ENCODE results near the gene SRP19.
"Not testable (repeated sequence)": the region's sequence is repeated elsewhere in the genome, so short reads cannot be mapped to it uniquely, and the experiment has no call there.

The SRP19 gene

DNA sequence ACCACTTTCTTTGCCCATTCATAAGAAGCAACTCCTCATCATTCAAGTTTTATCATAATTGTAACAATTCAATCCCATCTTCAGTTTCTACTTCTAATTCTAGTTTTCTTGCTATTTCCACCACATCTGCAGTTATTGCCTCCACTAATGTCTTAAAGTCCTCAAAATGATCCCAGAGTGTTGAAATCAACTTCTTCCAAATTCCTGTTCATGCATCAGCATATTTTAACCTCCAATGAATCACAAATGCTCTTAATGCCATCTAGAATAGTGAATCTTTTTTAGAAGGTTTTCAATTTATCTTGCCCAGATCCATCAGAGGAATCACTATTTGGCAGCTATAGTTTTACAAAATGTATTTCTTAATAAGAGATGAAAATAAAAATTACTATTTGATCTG, 3.2 kb upstream of the SRP19 start:
- no peaks in the 10 kb centered on the region for H3K36me3 ChIP-seq (ENCODE audit: control insufficient read depth, insufficient read depth, low read length)
- no peak overlapping the region for H3K27ac ChIP-seq
- no peaks in the 10 kb centered on the region for H3K27me3 ChIP-seq (ENCODE audit: control insufficient read depth, insufficient read depth, low read length)
- H3K4me3 ChIP-seq (ENCODE audit: low read depth, low read length), result no peak overlapping the region
- no peak overlapping the region for H2AFZ ChIP-seq
- no peak overlapping the region for H3K4me2 ChIP-seq (ENCODE audit: low read length)
- H3K79me2 ChIP-seq, result peaks cover 8% of the 10 kb centered on the region
- H3K9ac ChIP-seq, result no peak overlapping the region
- no peaks in the 10 kb centered on the region for H3K9me3 ChIP-seq (ENCODE audit: control insufficient read depth, low read length)
- peaks cover 3% of the 10 kb centered on the region for H3K4me1 ChIP-seq
- TF ChIP-seq, protein P1, sequence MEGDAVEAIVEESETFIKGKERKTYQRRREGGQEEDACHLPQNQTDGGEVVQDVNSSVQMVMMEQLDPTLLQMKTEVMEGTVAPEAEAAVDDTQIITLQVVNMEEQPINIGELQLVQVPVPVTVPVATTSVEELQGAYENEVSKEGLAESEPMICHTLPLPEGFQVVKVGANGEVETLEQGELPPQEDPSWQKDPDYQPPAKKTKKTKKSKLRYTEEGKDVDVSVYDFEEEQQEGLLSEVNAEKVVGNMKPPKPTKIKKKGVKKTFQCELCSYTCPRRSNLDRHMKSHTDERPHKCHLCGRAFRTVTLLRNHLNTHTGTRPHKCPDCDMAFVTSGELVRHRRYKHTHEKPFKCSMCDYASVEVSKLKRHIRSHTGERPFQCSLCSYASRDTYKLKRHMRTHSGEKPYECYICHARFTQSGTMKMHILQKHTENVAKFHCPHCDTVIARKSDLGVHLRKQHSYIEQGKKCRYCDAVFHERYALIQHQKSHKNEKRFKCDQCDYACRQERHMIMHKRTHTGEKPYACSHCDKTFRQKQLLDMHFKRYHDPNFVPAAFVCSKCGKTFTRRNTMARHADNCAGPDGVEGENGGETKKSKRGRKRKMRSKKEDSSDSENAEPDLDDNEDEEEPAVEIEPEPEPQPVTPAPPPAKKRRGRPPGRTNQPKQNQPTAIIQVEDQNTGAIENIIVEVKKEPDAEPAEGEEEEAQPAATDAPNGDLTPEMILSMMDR (IDR thresholded peaks at IDR 0.05), result no peak

DNA sequence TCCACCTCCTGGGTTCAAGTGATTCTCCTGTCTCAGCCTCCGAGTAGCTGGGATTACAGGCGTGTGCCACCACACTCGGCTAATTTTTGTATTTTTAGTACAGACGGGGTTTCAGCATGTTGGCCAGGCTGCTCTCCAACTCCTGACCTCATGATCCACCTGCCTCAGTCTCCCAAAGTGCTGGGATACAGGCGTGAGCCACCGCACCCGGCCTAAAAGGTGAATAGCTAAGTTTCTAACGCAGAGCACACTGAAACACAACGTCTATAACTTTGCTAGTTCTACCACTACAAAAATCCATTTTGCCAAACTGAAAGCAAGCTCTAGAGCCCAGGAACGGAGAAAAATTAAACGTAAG, 537 bp upstream of the SRP19 start:
- not testable (repeated sequence) for H3K9ac ChIP-seq; H3K9me3 ChIP-seq (ENCODE audit: control insufficient read depth, low read length); H3K4me1 ChIP-seq; H3K27me3 ChIP-seq (ENCODE audit: control insufficient read depth, insufficient read depth, low read length); H3K36me3 ChIP-seq (ENCODE audit: control insufficient read depth, insufficient read depth, low read length)
- peak overlapping the region; percentile 71 for H3K27ac ChIP-seq
- H3K79me2 ChIP-seq, result peaks cover 11% of the 10 kb centered on the region
- peak overlapping the region; percentile 97 for H2AFZ ChIP-seq
- peak overlapping the region; percentile 56 for H3K4me2 ChIP-seq (ENCODE audit: low read length)
- H3K4me3 ChIP-seq (ENCODE audit: low read depth, low read length), result peak overlapping the region; percentile 72

DNA sequence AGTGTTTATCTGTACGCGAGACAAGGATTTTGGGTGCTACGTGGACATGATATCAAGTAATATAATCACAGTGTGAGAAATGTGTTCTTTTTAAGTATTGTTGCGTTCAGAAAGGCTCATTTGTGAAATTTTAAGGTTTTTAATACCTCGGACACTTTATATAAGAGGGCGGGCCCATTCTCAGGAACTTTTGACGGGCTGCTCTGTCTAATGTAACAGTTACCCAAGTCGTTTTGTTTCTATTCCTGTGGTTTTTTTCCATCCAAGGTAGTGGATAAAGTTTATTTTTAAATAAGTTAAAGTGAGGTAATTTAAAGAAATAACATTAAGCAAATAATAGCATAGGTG, 525 bp downstream of the SRP19 start:
- Histone ChIP-seq H3K27me3 (ENCODE audit: control insufficient read depth, insufficient read depth, low read length) (no peaks in the 10 kb centered on the region), H3K36me3 (ENCODE audit: control insufficient read depth, insufficient read depth, low read length) (no peaks in the 10 kb centered on the region), H3K9ac (peak overlapping the region; percentile 56), H3K79me2 (peaks cover 11% of the 10 kb centered on the region), H3K27ac (peak overlapping the region; percentile 71), H3K9me3 (ENCODE audit: control insufficient read depth, low read length) (no peaks in the 10 kb centered on the region), H3K4me3 (ENCODE audit: low read depth, low read length) (peak overlapping the region; percentile 72), H2AFZ (peak overlapping the region; percentile 97), H3K4me2 (ENCODE audit: low read length) (peak overlapping the region; percentile 80), H3K4me1 (peaks cover 3% of the 10 kb centered on the region)
- TF ChIP-seq, protein P1 (IDR thresholded peaks at IDR 0.05), result no peak

DNA sequence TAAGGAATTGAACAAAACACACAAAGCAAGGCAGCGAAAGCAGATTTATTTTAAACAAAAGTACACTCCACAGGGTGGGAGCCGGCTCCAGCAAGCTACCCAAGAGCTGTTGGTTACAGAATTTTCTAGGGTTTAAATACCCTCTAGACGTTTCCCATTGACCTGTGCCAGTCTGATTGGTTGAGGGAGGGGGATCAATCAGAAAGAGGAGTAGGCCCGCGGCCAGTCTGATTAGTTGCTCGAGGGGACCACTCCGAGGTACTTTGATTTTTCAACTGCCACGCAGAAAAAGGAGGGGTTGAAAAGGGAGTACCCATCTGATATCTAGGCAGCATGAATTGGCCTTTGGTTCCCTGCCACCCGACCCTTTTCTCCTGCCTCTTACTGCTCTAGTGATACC, 998 bp downstream of the SRP19 start:
- peaks cover 3% of the 10 kb centered on the region for H3K4me1 ChIP-seq
- TF ChIP-seq, protein P1 (IDR thresholded peaks at IDR 0.05), result no peak
- H3K9ac ChIP-seq, result no peak overlapping the region
- H3K27ac ChIP-seq, result no peak overlapping the region
- peak overlapping the region; percentile 72 for H3K4me3 ChIP-seq (ENCODE audit: low read depth, low read length)
- no peaks in the 10 kb centered on the region for H3K27me3 ChIP-seq (ENCODE audit: control insufficient read depth, insufficient read depth, low read length)
- peaks cover 11% of the 10 kb centered on the region for H3K79me2 ChIP-seq
- peak overlapping the region; percentile 80 for H3K4me2 ChIP-seq (ENCODE audit: low read length)
- no peaks in the 10 kb centered on the region for H3K36me3 ChIP-seq (ENCODE audit: control insufficient read depth, insufficient read depth, low read length)
- H2AFZ ChIP-seq, result no peak overlapping the region
- no peaks in the 10 kb centered on the region for H3K9me3 ChIP-seq (ENCODE audit: control insufficient read depth, low read length)

DNA sequence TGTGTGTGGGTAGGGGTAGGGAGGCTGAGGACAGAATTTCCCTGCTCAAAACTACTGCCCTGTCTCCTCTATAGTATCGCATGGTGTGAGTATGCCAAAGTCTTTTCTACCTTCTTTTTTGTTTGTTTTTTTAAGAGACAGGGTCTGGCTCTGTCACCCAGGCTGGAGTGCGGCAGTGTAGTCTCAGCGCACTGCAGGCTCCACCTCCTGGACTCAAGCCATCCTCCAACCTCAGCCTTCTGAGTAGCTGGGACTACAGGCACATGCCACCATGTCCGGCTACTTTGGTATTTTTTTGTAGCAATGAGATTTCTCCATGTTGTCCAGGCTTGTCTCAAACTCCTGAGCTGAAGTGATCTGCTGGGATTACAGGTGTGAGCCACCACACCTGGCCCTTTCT, 2.5 kb downstream of the SRP19 start:
- no peak overlapping the region for H3K27ac ChIP-seq
- no peaks in the 10 kb centered on the region for H3K27me3 ChIP-seq (ENCODE audit: control insufficient read depth, insufficient read depth, low read length)
- H3K9me3 ChIP-seq (ENCODE audit: control insufficient read depth, low read length), result no peaks in the 10 kb centered on the region
- H3K36me3 ChIP-seq (ENCODE audit: control insufficient read depth, insufficient read depth, low read length), result no peaks in the 10 kb centered on the region
- TF ChIP-seq, protein P1 (IDR thresholded peaks at IDR 0.05), result no peak
- no peak overlapping the region for H3K9ac ChIP-seq
- H3K4me3 ChIP-seq (ENCODE audit: low read depth, low read length), result no peak overlapping the region
- H3K4me1 ChIP-seq, result peaks cover 3% of the 10 kb centered on the region
- no peak overlapping the region for H2AFZ ChIP-seq
- H3K79me2 ChIP-seq, result peaks cover 11% of the 10 kb centered on the region
- H3K4me2 ChIP-seq (ENCODE audit: low read length), result no peak overlapping the region

Data from parathyroid adenoma (tissue), 2 donors.